Activated naive CD8-positive, alpha-beta T cell treated with anti-CD3 and anti-CD28 coated beads for 36 hours (primary cell): ENCODE measurements around the gene MAEA. TPM values are rescaled to one million over a fixed set of nuclear protein-coding genes. Genes with fewer than 3 reads are reported as not detected.
A peak's percentile ranks its signal among the peaks of the same experiment; 100 is the strongest.
"Not testable (repeated sequence)": the region's sequence is repeated elsewhere in the genome, so short reads cannot be mapped to it uniquely, and the experiment has no call there.

Source experiments
- DNase-seq: peaks from one replicate; pipeline ENCODE4 v3.0.0; 2021
- H3K27ac Mint-ChIP-seq: one replicate; pipeline ENCODE4 v1.8.0; 2022; ENCODE audit warnings: mild to moderate bottlenecking, moderate library complexity, mixed read lengths
- H3K27me3 Mint-ChIP-seq: one replicate; pipeline ENCODE4 v1.8.0; 2022; ENCODE audit warnings: mild to moderate bottlenecking, mixed read lengths
- H3K36me3 Mint-ChIP-seq: one replicate; pipeline ENCODE4 v1.8.0; 2021; ENCODE audit warnings: mild to moderate bottlenecking, mixed read lengths
- H3K4me1 Mint-ChIP-seq: one replicate; pipeline ENCODE4 v1.8.0; 2021; ENCODE audit warnings: mixed read lengths
- H3K4me3 Mint-ChIP-seq: one replicate; pipeline ENCODE4 v1.8.0; 2022; ENCODE audit warnings: mild to moderate bottlenecking, moderate library complexity, mixed read lengths
- H3K9me3 Mint-ChIP-seq: one replicate; pipeline ENCODE4 v1.8.0; 2022; ENCODE audit warnings: mixed read lengths
- total RNA-seq, 2 experiments: library from RNA; stranded (reverse); gene quantifications; one replicate each; pipeline ENCODE4 v1.2.3, GENCODE V29; 2021

MAEA gene
- total RNA-seq, 2 experiments from 2014 or later = 51.3 to 53.2 TPM

DNA sequence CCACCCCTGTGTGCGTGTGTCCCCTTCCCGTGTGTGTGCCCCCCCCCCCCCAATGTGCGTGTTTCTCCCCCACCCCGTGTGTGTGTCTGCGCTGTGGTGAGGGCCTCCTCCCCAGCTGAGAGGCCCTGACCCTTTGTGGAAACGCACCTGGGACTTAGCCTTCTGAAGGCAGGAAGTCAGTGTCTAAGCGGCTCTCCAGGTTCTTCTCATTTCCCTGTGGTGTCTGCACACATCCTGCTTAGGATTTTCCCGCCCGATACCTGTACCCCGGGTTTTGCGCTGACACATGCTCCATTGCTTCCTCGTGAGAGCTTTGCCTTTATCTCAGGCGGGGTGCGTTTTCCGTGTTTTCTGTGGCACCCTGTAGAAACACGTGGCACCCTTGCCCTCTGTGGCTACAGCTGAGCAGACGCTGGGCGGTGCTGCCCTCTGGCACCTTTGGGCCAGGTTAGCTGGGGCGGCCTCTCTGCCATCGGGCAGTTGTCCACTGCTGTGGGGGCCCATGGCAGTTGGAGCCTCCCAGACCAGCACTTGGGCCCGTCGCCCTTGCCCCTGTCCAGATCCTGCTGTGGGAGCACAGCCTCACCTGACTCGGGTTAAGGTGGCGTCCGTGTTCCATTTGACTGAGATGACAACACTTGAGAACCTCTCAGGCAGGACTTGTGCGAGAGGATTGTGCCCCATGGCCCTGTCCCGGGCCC lies 26.3 kb downstream of the MAEA start:
- Mint-ChIP-seq H3K4me1 (peaks cover 21% of the 10 kb centered on the region), H3K9me3 (peaks cover 3% of the 10 kb centered on the region), H3K27ac (peak overlapping the region; percentile 86), H3K27me3 (no peaks in the 10 kb centered on the region), H3K36me3 (peaks cover 36% of the 10 kb centered on the region), H3K4me3 (no peak overlapping the region)
- DNase-seq = peak; percentile 14

DNA sequence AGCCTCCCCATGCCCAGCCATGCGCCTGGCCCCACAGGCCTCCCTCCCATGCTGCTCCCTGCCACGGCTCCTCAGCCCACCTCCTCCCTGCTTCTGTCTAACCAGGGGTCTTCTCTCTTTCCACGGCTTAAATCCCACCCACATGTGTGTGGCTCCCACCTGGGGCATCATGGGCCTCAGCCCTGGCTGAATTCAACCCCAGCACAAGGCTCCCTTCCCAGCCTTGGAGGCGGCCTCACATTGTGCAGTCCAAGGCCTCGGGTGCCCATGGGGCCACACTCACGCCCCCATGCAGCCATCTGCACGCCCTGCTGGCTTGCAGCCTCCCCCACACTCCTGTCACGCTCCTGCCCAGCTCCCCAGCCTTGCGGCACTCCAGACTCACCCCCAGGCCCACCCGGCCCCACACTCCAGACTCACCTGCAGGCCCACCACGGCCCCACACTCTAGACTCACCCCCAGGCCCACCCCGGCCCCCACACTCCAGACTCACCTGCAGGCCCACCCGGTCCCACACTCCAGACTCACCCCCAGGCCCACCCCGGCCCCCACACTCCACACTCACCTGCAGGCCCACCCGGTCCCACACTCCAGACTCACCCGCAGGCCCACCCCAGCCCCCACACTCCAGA lies 27.0 kb downstream of the MAEA start:
- Mint-ChIP-seq H3K27ac (peak overlapping the region; percentile 25), H3K36me3 (peaks cover 38% of the 10 kb centered on the region), H3K27me3 (no peaks in the 10 kb centered on the region), H3K4me1 (peaks cover 15% of the 10 kb centered on the region), H3K4me3 (no peak overlapping the region), H3K9me3 (peaks cover 3% of the 10 kb centered on the region)
- DNase-seq = no peak

DNA sequence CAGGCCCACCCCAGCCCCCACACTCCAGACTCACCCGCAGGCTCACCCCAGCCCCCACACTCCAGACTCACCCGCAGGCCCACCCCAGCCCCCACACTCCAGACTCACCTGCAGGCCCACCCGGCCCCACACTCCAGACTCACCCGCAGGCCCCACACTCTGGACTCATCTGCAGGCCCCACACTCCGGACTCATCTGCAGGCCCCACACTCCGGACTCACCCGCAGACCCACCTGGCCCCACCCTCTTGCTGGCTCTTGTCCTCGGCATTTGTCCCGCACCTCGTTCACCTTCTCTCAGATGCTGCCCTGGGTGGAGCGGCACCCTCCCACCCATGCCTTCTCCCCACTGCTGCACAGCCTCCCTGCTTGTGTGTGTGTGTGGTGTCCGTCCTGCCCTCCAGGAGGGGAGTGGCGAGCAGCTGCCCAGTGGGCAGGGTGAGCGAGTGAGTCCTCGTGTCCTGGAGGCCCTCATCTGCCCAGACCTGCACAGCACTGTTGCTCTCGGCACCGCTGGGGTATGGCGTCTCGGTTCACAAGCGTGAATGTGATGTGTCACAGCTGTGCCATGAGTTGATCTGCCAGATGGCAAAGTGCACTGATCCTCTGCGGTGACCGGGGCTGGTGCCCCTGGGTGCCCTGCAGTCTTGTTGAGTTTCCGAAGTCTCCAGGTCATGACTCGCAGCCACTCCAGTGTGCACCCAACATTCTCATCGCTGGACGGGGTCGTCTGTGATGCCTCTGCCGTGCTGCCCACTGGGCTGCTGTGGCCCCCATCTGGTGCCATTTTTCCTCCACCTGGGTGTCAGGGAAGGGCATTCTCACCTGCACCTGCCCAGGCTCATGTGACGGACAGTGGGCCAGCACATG lies 27.7 kb downstream of the MAEA start:
- no peak overlapping the region for H3K4me3 Mint-ChIP-seq
- H3K9me3 Mint-ChIP-seq = peaks cover 3% of the 10 kb centered on the region

DNA sequence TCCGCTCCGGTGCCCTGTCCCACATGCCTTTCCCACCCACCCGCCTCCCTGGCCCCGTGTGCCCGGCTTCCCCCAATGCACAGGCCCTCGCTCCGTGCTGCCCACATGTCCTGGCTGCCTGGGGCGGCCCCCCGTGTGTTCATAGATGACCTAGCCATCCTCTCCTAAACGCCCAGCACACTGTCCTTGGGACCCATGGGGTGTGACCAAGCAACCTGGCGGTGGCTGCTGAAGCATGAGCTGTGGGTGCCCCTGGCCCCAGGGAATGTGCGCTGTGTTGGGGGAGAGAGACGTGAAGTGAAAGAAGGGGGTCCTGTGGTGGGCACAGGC lies 28.3 kb downstream of the MAEA start:
- Mint-ChIP-seq H3K4me3 (no peak overlapping the region), H3K27ac (no peak overlapping the region), H3K4me1 (peaks cover 14% of the 10 kb centered on the region), H3K27me3 (no peaks in the 10 kb centered on the region), H3K9me3 (peaks cover 3% of the 10 kb centered on the region), H3K36me3 (peaks cover 38% of the 10 kb centered on the region)
- DNase-seq = no peak

More for the DNA sequence above, 27.7 kb downstream of the MAEA start:
- DNase-seq = no peak
- peaks cover 14% of the 10 kb centered on the region for H3K4me1 Mint-ChIP-seq
- H3K27ac Mint-ChIP-seq = no peak overlapping the region
- no peaks in the 10 kb centered on the region for H3K27me3 Mint-ChIP-seq
- H3K36me3 Mint-ChIP-seq = peaks cover 38% of the 10 kb centered on the region

DNA sequence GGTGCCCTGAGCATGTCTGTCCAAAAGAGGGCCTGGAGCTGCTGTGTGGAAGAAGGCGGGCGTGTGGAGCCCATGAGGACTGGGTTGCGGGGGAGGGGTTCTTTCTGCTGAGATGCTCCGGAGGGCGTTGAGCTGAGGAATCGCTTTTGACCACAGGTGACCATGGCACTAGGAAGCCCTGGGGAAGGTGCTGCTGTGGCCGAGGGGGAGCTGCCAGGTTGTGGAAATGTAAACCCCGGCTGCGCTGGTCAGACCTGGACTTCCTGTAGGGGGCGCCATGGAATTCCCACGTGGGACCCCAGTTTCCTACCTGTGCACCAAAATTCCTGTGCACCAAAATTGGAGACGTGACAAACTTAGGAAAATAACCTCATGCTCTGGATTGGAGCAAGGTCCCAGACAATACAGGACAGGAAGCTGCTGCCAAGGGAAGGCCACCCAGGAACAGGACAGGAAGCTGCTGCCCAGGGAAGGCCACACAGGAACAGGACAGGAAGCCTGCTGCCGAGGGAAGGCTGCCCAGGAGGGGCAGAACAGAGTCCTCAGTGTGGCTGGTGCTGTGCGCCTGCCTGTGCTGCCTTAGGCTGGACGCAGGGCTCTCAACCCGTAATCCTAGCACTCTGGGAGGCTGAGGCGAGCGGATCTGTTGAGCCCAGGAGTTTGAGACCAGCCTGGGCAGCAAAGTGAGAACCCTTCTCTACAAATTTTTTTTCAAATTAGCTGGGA lies 29.0 kb downstream of the MAEA start:
- no peak overlapping the region for H3K27ac Mint-ChIP-seq
- peaks cover 34% of the 10 kb centered on the region for H3K36me3 Mint-ChIP-seq
- H3K27me3 Mint-ChIP-seq = no peaks in the 10 kb centered on the region
- DNase-seq = no peak
- H3K4me3 Mint-ChIP-seq = no peak overlapping the region
- H3K4me1 Mint-ChIP-seq = peaks cover 14% of the 10 kb centered on the region
- peaks cover 3% of the 10 kb centered on the region for H3K9me3 Mint-ChIP-seq

DNA sequence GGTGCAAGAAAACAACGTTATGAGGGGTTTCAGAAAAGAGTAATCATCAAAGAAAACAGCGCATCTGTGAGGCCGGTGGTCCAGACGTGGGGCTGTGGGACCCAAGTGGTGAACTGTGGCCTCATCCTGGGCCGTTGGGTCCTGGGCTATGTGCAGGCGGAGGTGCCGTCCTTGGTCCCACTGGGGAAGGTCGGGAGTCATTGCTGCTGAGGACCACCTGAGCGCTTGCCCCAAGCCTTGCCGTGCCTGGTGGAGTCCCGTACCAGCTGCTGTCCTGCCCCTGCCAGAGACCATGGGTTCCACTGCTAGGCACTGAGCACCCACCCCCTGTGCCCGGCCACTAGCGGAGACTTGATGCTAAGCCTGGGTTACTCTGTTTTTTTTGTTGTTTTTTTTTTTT lies 31.8 kb downstream of the MAEA start:
- DNase-seq = no peak
- Mint-ChIP-seq H3K27me3 (no peaks in the 10 kb centered on the region), H3K27ac (no peak overlapping the region), H3K4me3 (no peak overlapping the region), H3K36me3 (peaks cover 17% of the 10 kb centered on the region), H3K9me3 (no peaks in the 10 kb centered on the region), H3K4me1 (peaks cover 5% of the 10 kb centered on the region)

DNA sequence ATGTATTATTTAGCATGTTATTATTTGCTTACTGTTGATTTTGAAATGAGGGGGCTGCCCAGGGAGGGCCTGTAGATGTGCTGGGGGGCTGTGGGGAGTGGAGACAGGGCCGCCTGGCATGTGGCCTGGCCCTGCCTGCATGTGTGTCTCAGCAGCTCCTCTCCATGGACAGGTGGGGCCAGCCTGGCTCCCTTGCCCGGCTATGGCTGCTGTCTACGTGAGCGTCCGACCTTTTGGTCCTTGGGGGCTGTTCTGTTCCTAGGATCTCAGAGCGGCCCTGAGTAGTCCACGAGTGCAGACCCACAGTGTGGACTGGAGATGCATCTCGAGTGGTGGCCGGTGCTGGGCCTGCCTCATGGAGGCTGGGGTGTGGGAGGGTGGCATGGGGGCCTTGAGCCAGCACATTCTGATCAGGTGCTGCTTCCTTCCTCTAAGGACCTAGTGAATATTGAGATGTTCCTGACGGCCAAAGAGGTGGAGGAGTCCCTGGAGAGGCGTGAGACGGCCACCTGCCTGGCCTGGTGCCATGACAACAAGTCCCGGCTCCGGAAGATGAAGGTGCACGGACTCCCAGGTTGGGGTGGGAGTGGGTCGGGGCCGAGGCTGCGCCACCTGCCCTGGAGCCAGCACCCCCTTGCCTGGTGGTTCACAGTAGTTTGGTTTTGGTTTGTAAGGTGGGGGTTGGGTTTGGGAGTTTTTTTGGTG lies 32.4 kb downstream of the MAEA start:
- no peak overlapping the region for H3K4me3 Mint-ChIP-seq
- H3K4me1 Mint-ChIP-seq = peaks cover 3% of the 10 kb centered on the region
- no peaks in the 10 kb centered on the region for H3K27me3 Mint-ChIP-seq
- no peak for DNase-seq
- H3K9me3 Mint-ChIP-seq = no peaks in the 10 kb centered on the region
- no peak overlapping the region for H3K27ac Mint-ChIP-seq
- peaks cover 14% of the 10 kb centered on the region for H3K36me3 Mint-ChIP-seq

DNA sequence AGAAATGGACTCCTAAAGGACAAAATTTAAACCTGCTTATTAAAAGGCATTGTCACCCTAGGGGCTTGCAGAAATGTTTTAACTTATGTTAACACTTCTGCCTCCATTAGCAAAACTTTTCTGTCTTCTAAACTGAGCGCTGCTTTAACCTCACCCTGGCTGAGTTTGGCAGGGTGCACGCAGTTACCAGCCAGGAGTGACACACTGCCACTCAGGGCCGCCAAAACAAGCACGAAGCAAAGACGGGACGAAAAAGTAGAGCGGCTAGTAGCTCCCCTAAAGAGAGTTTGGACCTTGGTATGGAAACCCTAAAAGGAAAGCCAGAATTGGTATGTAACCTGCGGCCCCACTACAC lies 33.6 kb downstream of the MAEA start:
- no peaks in the 10 kb centered on the region for H3K4me1 Mint-ChIP-seq
- peaks cover 11% of the 10 kb centered on the region for H3K36me3 Mint-ChIP-seq
- no peaks in the 10 kb centered on the region for H3K9me3 Mint-ChIP-seq
- no peak overlapping the region for H3K27ac Mint-ChIP-seq
- H3K27me3 Mint-ChIP-seq = no peaks in the 10 kb centered on the region
- H3K4me3 Mint-ChIP-seq = no peak overlapping the region
- no peak for DNase-seq

DNA sequence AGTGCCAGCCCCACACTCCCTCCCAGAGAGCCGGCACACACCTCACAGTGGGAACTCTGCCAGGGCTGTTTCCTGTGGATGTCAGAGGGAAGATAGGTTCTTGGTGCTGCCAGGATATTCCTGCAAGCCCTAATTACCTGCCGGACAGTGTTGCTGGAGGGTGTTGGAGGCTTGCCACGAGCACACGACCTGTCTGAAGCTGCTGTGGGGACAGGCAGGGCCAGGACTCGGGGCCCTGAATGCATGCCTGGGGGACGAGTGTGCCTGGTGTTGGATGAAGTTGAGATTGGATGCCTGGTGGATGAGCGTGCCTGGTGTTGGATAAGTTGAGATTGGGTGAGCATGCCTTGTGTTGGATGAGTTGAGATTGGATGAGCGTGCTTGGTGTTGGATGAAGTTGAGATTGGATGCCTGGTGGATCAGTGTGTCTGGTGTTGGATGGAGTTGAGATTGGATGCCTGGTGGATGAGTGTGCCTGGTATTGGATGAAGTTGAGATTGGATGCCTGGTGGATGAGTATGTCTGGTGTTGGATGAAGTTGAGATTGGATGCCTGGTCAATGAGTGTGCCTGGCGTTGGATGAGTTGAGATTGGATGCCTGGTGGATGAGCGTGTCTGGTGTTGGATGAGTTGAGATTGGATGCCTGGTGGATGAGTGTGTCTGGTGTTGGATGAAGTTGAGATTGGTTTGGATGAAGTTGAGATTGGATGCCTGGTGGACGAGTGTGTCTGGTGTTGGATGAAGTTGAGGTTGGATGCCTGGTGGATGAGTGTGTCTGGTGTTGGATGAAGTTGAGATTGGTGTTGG lies 34.1 kb downstream of the MAEA start:
- Mint-ChIP-seq H3K4me1 (peaks cover under 1% of the 10 kb centered on the region), H3K27me3 (no peaks in the 10 kb centered on the region), H3K27ac (no peak overlapping the region), H3K4me3 (no peak overlapping the region), H3K36me3 (peaks cover 7% of the 10 kb centered on the region), H3K9me3 (no peaks in the 10 kb centered on the region)
- DNase-seq = no peak

DNA sequence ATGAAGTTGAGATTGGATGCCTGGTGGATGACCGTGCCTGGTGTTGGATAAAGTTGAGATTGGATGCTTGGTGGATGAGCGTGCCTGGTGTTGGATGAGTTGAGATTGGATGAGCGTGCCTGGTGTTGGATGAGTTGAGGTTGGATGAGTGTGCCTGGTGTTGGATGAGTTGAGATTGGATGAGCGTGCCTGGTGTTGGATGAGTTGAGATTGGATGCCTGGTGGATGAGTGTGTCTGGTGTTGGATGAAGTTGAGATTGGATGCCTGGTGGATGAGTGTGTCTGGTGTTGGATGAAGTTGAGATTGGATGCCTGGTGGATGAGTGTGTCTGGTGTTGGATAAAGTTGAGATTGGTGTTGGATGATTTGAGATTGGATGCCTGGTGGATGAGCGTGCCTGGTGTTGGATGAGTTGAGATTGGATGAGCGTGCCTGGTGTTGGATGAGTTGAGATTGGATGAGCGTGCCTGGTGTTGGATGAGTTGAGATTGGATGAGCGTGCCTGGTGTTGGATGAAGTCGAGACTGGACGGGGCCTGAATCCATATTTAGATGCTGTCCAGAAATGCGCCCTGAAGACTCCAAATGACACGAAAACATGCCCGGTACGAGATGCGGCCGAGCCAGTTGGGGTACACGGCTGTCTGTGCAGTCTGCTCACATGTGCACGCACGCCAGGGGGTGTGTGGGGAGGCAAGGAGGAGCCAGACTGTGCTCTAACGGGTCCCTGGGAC lies 34.9 kb downstream of the MAEA start:
- H3K9me3 Mint-ChIP-seq, DNase-seq, H3K4me3 Mint-ChIP-seq, H3K27ac Mint-ChIP-seq, H3K4me1 Mint-ChIP-seq, H3K27me3 Mint-ChIP-seq: not testable (repeated sequence)
- H3K36me3 Mint-ChIP-seq = peaks cover 13% of the 10 kb centered on the region

DNA sequence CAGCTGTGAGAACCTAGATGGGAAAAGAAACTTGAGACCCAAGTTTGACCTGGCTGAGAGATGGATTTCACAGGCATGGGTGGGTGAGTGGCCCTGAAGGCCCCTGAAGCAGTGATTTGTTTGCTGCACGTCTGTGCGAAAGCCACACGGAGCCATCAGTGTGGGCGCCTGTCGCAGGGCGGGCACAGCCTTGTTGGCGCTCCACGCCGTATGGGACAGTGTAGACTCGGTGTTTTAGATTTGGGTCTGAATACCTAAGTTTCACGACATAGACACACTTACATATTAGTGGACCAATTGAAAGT lies 35.4 kb downstream of the MAEA start:
- Mint-ChIP-seq H3K9me3 (no peaks in the 10 kb centered on the region), H3K36me3 (peaks cover 14% of the 10 kb centered on the region), H3K4me1 (peaks cover 11% of the 10 kb centered on the region), H3K27ac (no peak overlapping the region), H3K4me3 (no peak overlapping the region), H3K27me3 (no peaks in the 10 kb centered on the region)
- DNase-seq = no peak

DNA sequence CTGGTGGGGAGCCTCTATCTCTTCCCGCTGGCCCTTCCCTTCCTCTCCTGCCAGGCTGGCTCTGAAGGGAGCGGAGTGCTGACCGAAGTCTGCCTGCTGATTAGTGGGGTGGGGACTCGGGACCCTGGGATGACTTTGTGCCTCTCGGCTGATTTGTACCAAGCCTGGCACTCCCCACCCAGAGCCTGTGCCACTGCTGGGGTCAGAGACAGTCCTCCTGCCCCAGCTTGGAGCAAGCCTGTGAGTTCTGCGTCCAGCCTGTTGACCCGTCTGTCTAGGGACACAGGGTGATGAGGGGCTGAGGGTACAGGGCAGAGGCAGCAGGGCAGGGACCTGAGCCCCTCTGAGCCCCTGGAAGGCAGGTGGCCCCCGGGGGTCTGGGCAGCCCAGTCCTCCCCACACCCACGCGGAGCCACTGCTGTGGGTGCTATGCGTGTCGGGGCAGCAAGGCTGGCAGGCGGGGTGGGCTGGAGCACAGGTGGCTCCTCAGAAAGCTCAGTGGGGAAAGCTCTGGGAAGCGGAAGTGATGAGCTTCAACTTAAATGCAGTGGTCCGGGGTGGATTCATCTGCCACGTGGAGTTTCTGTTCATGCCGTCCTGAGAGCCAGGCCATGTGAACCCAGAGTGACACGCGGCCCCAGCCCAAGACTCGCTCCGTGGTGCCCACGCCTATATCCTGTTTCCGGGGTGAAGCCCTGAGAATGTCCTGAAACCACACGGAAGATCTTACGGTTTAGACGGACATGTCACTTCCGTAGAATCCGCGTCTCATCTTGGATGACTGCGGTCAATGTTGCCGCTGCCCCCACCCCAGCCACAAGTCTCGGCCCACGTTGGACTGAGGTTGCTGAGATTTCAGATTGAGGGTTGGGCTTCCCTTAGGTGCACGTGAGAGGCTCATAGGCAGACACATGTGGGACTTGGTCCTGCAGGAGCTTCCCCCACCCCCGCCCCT lies 36.3 kb downstream of the MAEA start:
- H3K4me1 Mint-ChIP-seq = peaks cover 19% of the 10 kb centered on the region
- H3K27ac Mint-ChIP-seq = no peak overlapping the region
- H3K27me3 Mint-ChIP-seq = no peaks in the 10 kb centered on the region
- H3K9me3 Mint-ChIP-seq = no peaks in the 10 kb centered on the region
- peaks cover 22% of the 10 kb centered on the region for H3K36me3 Mint-ChIP-seq
- no peak for DNase-seq
- H3K4me3 Mint-ChIP-seq = no peak overlapping the region
